SH-SY5Y (cell line): Measurements from ENCODE around the gene ARHGAP11A.

ENCODE experiments used
- GATA2 ChIP-seq: IDR thresholded peaks from 2 replicates; pipeline ENCODE4 v1.6.1; 2011; ENCODE audit warnings: mild to moderate bottlenecking, low read depth, low read length
- GATA3 ChIP-seq: IDR thresholded peaks from 2 replicates; pipeline ENCODE4 v1.6.1; 2011; ENCODE audit warnings: low read depth, mild to moderate bottlenecking, low read length, moderate library complexity

DNA sequence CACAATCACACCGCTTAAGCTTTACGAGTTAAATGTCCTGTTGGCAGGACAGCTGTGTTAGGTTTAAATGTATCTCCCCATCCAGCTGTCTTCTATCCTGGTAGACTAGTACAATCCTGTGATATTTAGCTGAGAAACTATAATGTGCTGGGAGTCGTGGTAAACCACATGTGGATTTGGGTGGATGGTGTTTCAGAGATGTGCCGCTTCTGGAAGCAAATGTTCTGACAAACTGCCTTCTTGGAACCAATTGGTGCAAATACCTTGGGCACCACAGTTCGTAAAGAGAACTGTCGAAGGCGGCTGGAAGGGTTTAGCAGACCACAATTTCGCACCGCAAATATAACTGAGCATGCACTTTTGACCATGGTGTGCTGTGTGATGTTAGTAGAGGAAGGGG is 41.2 kb downstream of the ARHGAP11A start:
- no peak; the same call in 1 of the 2 replicates for TF ChIP-seq GATA2
- no peak for TF ChIP-seq GATA3
